CD4-positive, alpha-beta T cell (primary cell): ENCODE data around the gene CHCHD5. TPM values are rescaled to one million over a fixed set of nuclear protein-coding genes. Genes with fewer than 3 reads are reported as not detected.

Experiments used
- ATAC-seq: fragments of 200-7000 bp; cut with Tn5 transposase; one replicate; pipeline ENCODE4 v1.10.0; 2022; ENCODE audit warnings: mild to moderate bottlenecking; ENCODE audit not compliant: poor library complexity
- CTCF ChIA-PET: fragments of 350-600 bp; sonication (Branson Sonifier 250); formaldehyde crosslinking; loops from one replicate; lab custom pipeline; 2021; ENCODE audit warnings: antibody characterized with exemption, inconsistent platforms; lab: Charles Lee
- POLR2A ChIA-PET: fragments of 350-600 bp; sonication (Branson Sonifier 250); formaldehyde crosslinking; loops from one replicate; lab custom pipeline; 2021; ENCODE audit warnings: antibody characterized with exemption, inconsistent platforms; lab: Charles Lee
- DNase-seq, 14 experiments: peaks; one replicate each; pipeline ENCODE4 v3.0.0-alpha.2; 2013 to 2020; ENCODE audit warnings: mixed read lengths in 2 of 14
- H3K27ac ChIP-seq, 2 donors: one replicate each; pipeline versions ENCODE4 v1.5.1 to v1.7.0; 2013; ENCODE audit warnings: low read length in 2 of 2, low read depth in 1 of 2, mild to moderate bottlenecking in 1 of 2
- H3K27me3 ChIP-seq, 2 experiments: 1 replicate in 1 of 2; 2 replicates in 1 of 2; pipeline versions ENCODE4 v1.6.1 to v1.7.0; 2013; ENCODE audit warnings: low read length in 2 of 2, control low read depth in 1 of 2, mild to moderate bottlenecking in 1 of 2, moderate library complexity in 1 of 2; ENCODE audit not compliant: insufficient read depth in 2 of 2, control insufficient read depth in 1 of 2
- H3K36me3 ChIP-seq: one replicate; pipeline ENCODE4 v1.6.1; 2013; ENCODE audit warnings: low read length, control low read depth; ENCODE audit not compliant: insufficient read depth
- H3K4me1 ChIP-seq: one replicate; pipeline ENCODE4 v1.6.1; 2013; ENCODE audit warnings: low read length, control low read depth; ENCODE audit not compliant: insufficient read depth
- H3K4me3 ChIP-seq: one replicate; pipeline ENCODE4 v1.5.1; 2013; ENCODE audit warnings: mild to moderate bottlenecking, low read length, moderate library complexity
- H3K9me3 ChIP-seq, 2 experiments: 1 replicate in 1 of 2; 2 replicates in 1 of 2; pipeline versions ENCODE4 v1.6.1 to v1.7.0; 2013; ENCODE audit warnings: low read length in 2 of 2, mild to moderate bottlenecking in 2 of 2, control low read depth in 1 of 2, moderate library complexity in 1 of 2; ENCODE audit not compliant: control insufficient read depth in 1 of 2, insufficient read depth in 1 of 2
- H3K27ac Mint-ChIP-seq: one replicate; pipeline ENCODE4 v1.8.0; 2020; ENCODE audit warnings: mixed read lengths
- H3K27me3 Mint-ChIP-seq: one replicate; pipeline ENCODE4 v1.8.0; 2021; ENCODE audit warnings: mixed read lengths
- H3K36me3 Mint-ChIP-seq: one replicate; pipeline ENCODE4 v1.8.0; 2021; ENCODE audit warnings: low read depth, mixed read lengths
- H3K4me1 Mint-ChIP-seq: one replicate; pipeline ENCODE4 v1.8.0; 2021; ENCODE audit warnings: low read depth, mixed read lengths
- H3K4me3 Mint-ChIP-seq: one replicate; pipeline ENCODE4 v1.8.0; 2020; ENCODE audit warnings: mild to moderate bottlenecking, mixed read lengths
- H3K9me3 Mint-ChIP-seq: one replicate; pipeline ENCODE4 v1.8.0; 2020; ENCODE audit warnings: mixed read lengths
- CTCF ChIP-seq: fragments of 200-600 bp; IDR thresholded peaks from one replicate; pipeline ENCODE4 v1.8.0; 2022; ENCODE audit warnings: antibody characterized with exemption, mild to moderate bottlenecking
- intact Hi-C, 2 experiments: fragments of 100-400 bp; cut with DNase I in 1 of 2; cut with micrococcal nuclease in 1 of 2; formaldehyde crosslinking; loops; one replicate each; pipeline versions ENCODE4 v1.15.1 to v1.9.0; 2023 to 2025; cut with DNase I, micrococcal nuclease
- total RNA-seq, 174 experiments: library from RNA in 2 of 174; stranded (reverse) in 2 of 174; gene quantifications; one replicate each; pipeline ENCODE4 v1.2.3 and lab custom pipeline; 2021 to 2026

The CHCHD5 gene
- total RNA-seq, 2 experiments from 2014 or later: 13.4 to 14.3 TPM

DNA sequence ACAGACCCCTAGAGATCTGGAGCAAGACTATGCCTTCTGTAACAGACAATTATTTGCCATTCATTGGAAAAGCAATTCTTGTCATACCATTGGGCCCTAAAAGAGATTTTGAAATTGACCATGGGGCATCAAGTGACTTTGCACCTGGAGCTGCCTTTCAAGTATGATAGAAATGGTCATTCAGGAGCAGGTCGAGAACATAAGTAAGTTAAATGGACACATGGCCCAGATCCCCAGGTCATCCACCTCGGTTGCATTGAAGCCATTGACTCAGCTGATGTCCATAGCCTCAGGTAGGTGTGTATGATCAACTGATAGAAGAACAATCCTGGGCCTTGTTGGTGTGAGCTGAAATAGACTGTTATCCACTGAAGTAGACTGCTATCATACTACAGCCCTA lies 19.3 kb downstream of the CHCHD5 start:
- Mint-ChIP-seq H3K4me3 (no peak overlapping the region), H3K4me1 (peaks cover 5% of the 10 kb centered on the region), H3K27me3 (no peaks in the 10 kb centered on the region), H3K9me3 (no peaks in the 10 kb centered on the region), H3K36me3 (no peaks in the 10 kb centered on the region), H3K27ac (no peak overlapping the region)
- CTCF ChIA-PET: interaction anchor here (5.7 kb wide), 1 partner anchor 123 kb away, joined by 60 read pairs; no protein-coding TSS in a partner anchor
- no peak for TF ChIP-seq CTCF
- Histone ChIP-seq H3K27ac (no peak overlapping the region), H3K4me3 (no peak overlapping the region), H3K9me3 (no peaks in the 10 kb centered on the region), H3K4me1 (peaks cover 4% of the 10 kb centered on the region), H3K36me3 (no peaks in the 10 kb centered on the region), H3K27me3 (no peaks in the 10 kb centered on the region)
- DNase-seq: no peak
- intact Hi-C loops: no loop called here
- POLR2A ChIA-PET: no interaction called here
- no peak for ATAC-seq

- H3K4me1 ChIP-seq: peaks cover 1% of the 10 kb centered on the region
- intact Hi-C loops: no loop called here
- DNase-seq (no peak), ATAC-seq (no peak)
- peaks cover 3% of the 10 kb centered on the region for H3K4me1 Mint-ChIP-seq
- H3K36me3 Mint-ChIP-seq: no peaks in the 10 kb centered on the region
- ChIA-PET CTCF (interaction anchor here (5.7 kb wide), 1 partner anchor 122 kb away, joined by 60 read pairs; no protein-coding TSS in a partner anchor), POLR2A (no interaction called here)
- H3K27ac ChIP-seq: no peak overlapping the region
- no peaks in the 10 kb centered on the region for H3K27me3 Mint-ChIP-seq
- H3K27ac Mint-ChIP-seq: no peak overlapping the region
- no peaks in the 10 kb centered on the region for H3K9me3 Mint-ChIP-seq
- no peaks in the 10 kb centered on the region for H3K27me3 ChIP-seq
- TF ChIP-seq CTCF: no peak
- no peak overlapping the region for H3K4me3 ChIP-seq
- H3K9me3 ChIP-seq: no peaks in the 10 kb centered on the region
- no peak overlapping the region for H3K4me3 Mint-ChIP-seq
- no peaks in the 10 kb centered on the region for H3K36me3 ChIP-seq
Observed at GRCh38 chr2:112604952-112605351, 20.5 kb downstream of the CHCHD5 start.

GRCh38 chr2:112605926-112606325 lies 21.5 kb downstream of the CHCHD5 start:
- Mint-ChIP-seq H3K4me1 (no peaks in the 10 kb centered on the region), H3K27me3 (no peaks in the 10 kb centered on the region), H3K36me3 (no peaks in the 10 kb centered on the region), H3K27ac (no peak overlapping the region), H3K9me3 (no peaks in the 10 kb centered on the region), H3K4me3 (no peak overlapping the region)
- Histone ChIP-seq H3K4me1 (no peaks in the 10 kb centered on the region), H3K36me3 (no peaks in the 10 kb centered on the region), H3K4me3 (no peak overlapping the region), H3K27me3 (no peaks in the 10 kb centered on the region), H3K27ac (no peak overlapping the region), H3K9me3 (no peaks in the 10 kb centered on the region)
- ATAC-seq (no peak), DNase-seq (no peak)
- POLR2A ChIA-PET: no interaction called here
- no peak for TF ChIP-seq CTCF
- intact Hi-C loops: no loop called here
- CTCF ChIA-PET: no interaction called here
